ENCODE results near the gene CHI3L2.

CHI3L2 gene

DNA sequence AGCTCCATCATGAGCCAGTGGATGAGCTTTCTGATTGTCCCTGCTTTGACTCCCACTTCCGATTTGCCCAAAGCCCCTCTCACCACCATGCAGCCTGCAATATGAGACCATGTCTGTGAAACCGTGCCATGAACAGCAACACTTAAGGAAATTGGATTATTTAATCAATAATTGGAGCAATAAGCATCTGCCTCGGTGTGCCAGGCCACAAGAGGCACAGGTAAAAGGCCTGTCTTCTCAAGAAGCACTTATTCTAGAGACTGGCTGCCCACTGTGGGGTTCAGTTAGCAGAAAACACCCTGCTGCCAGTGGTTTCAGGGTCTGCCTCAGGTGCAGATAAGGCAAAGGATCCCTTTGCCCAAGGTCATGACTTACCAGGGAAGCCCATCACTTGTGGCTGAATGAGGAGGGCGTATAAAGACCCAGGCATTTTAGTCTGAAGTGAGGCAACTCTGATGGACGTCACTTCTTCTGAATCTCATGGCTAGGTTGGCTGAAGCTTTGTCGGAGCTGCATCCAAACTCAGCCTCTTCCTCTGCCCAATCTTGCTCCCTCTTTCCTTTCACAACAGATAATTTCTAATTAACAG lies 7.1 kb upstream of the CHI3L2 start:
- DNase-seq (ENCODE audit: low spot score), result no peak

DNA sequence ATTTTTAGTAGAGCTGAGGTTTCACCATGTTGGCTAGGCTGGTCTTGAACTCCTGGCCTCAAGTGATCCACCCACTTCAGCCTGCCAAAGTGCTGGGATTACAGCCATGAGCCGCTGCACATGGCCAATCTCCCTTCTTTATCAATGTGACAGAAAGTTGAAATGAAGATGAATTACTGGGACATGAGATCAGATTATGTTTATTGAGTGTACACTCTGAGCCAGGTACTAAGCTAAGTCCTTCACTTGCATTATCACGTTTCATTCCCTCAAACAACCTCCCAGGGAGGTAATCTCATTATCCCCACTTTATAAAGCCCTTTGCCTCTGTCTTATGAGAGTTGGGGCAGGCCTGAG lies 6.3 kb upstream of the CHI3L2 start:
- DNase-seq (ENCODE audit: low spot score), result no peak

DNA sequence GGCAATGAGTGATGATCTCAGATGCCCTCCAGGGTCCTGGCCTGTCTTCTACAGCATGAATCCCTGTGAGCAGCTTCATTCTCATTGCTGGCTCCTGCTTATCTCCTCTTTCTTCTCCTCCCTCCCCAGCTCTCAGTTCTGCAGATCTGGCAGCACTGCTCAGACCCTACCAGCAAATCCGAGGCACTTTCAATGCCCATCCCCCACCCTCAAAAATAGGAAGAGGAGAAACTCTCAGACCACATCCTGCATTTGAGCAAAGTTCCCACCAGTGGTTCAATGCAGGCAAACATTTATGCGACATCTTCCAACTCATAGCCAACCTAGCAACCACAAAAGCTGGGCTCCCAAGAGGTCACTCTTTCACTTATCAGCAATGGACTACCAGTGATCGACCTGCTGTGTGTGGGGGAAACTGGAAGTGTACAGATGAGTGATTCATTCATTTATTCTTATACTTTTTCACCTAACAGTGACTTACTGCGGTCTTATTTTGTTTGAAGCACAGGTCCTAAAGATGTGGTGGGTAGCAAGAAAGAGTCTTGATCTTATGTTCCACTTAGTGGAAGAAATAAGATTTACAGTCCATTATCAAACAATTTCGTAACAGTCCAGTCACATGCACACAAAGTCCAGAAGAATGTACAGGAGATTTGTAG lies 5.8 kb upstream of the CHI3L2 start:
- peak; percentile 27 for DNase-seq (ENCODE audit: low spot score)

DNA sequence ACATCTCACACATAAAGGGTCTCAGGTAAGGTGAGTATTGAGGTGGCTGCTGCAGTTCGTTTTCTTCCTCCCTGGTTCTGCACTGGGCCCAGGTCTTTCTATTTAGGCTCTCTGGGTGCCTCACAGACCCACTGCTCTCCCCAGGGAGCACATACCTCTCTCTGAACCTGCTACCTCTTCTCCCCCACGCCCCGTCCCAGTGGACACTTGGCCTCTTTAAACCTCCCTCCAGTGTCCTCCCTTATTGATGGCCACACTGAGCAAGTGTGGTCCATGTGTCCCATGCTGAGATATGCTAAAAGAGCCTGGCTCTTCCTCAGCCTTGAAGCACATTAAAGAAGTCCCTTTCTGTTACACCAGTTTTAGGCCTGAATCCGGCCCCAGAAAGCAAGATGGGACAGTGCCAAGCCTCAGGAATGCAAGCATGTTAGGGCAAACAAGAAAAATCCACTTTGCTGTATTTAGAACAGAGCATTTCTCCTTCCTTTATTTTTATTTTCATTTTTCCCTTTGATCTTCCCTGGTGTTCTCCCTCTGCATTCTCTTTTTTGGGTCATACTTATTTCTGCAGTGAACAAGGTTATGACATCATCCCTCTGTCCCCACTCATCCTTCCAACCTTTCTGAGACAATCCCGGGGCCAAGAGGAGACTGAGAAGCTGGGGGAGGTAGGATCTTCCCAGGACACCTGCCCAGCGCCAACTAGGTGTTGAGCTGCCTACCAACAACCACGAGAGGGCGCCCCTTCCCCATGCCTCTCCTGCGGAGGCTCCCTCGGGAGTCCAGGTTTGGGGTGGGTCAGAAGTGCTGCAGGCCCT lies 5.0 kb upstream of the CHI3L2 start:
- peak; percentile 82 for DNase-seq (ENCODE audit: low spot score)

GRCh38 chr1:111223126-111223685 lies 4.3 kb upstream of the CHI3L2 start:
- no peak for DNase-seq (ENCODE audit: low spot score)

DNA sequence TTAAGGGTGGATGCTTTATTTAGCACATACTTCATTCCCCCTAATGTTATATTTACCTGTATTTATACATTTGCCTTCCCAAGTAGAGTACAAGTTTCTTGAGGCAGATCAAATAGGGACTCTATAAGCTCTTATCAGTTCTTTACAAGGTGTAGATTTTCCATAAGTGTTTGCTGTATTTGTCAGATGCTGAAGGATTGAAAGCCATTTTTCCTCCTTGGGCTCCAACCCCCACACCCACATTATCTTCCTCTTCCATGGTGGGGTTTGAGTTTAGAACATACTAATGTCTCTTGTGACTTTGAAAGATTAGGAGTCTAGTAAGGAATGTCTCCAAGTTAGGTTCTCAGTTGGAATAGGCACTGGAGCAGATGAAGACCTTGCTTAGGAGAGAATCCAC lies 2.4 kb upstream of the CHI3L2 start:
- DNase-seq (ENCODE audit: low spot score), result no peak

- no peak for DNase-seq (ENCODE audit: low spot score)
Measured at GRCh38 chr1:111225717-111226400, 1.7 kb upstream of the CHI3L2 start.

DNA sequence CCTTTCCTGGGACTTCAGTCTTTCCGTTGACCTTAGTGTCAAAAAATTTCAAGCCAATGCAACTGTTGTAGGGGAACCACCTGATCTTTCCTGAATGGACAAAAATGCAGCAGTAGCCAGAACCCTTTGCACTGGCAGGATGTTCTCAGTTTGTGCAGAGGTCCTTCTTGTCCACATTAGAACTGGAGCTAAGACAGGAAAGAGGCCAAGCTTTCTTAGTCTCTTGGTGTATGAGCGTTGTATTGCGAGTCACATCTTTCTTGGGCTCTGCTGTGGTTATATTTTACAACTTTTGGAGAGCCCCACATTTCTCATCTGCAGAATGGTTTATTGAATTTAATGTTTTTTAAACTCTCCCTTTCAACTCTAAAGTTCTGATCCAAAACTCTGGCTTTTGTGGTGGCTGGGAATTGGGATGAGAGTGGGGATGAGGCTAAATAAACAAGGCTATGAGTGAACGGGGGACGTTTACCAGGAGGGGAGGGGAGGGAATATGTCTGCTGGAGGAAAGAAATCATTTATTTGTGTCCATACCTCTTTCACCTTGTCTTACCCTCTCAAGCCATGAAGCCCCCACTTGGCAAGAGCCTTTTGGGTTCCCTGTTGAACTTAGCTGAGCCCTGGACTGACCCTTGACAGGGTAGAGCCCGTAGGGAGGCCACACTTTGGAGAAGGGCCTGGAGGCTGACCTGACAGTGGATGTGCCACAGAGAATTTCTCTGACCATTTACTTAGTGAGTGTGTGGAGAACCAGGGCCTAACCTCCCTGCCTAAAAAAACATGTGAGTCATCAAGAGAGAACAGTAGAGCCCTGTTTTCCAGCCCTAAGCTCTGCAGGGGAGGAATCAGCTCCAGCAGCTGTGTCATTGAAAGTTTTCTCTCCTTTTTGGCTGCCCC lies 586 bp downstream of the CHI3L2 start:
- DNase-seq (ENCODE audit: low spot score), result peak; percentile 74

- no peak for DNase-seq (ENCODE audit: low spot score)
Measured at GRCh38 chr1:111228748-111229126, 1.2 kb downstream of the CHI3L2 start.

- DNase-seq (ENCODE audit: low spot score), result no peak
Measured at GRCh38 chr1:111232134-111232533, 4.6 kb downstream of the CHI3L2 start.

- no peak for DNase-seq (ENCODE audit: low spot score)
Measured at GRCh38 chr1:111234258-111234657, 6.7 kb downstream of the CHI3L2 start.

DNA sequence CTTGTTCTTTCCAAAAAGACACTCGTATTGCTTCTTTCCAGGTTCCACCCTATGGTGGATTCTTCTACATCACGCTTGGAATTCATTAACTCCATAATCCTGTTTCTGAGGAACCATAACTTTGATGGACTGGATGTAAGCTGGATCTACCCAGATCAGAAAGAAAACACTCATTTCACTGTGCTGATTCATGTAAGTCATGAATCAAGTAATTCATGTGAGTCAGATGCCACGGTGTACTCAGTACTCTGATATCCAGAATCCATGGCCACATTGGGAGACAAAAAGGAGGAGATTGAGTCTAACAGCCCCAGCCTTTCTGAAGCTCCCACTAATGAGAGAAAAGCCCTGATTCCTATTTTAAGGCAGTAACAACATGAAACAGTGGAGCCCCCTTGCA lies 7.4 kb downstream of the CHI3L2 start:
- no peak for DNase-seq (ENCODE audit: low spot score)

DNA sequence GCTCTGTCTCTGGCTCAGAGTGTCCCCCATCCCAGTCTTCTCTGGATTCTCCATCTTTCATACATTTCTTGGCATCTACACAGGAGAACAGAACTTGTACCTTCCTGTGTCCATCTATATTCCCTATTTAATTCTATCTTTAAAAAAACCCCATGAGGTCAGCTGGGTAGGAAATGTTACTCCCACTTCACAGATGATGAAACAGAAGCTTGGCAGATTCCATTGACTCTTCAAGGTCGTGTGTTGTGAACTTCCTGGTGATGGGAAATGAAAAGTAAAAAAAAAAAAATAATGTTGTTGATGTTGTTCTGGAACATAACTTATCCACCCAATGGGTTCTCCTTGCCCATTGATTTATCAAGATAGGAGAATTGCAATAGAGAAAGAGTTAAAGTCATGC lies 8.9 kb downstream of the CHI3L2 start:
- no peak for DNase-seq (ENCODE audit: low spot score)

DNA sequence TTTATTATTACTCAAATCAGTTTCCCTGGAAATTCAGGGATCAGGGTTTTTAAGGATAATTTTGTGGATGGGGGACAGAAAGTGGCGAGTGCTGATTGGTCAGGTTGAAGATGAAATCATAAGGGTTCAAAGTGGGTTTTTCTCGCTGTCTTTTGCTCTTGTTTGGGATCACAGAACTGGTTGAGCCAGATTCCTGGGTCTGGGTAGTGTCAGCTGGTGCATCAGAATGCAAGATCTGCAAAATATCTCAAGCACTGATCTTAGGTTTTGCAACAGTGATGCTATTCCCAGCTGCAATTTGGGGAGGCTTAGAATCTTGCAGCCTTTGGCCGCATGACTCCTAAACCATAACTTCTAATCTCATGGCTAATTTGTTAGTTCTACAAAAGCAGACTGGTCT lies 9.3 kb downstream of the CHI3L2 start:
- DNase-seq (ENCODE audit: low spot score), result no peak

DNA sequence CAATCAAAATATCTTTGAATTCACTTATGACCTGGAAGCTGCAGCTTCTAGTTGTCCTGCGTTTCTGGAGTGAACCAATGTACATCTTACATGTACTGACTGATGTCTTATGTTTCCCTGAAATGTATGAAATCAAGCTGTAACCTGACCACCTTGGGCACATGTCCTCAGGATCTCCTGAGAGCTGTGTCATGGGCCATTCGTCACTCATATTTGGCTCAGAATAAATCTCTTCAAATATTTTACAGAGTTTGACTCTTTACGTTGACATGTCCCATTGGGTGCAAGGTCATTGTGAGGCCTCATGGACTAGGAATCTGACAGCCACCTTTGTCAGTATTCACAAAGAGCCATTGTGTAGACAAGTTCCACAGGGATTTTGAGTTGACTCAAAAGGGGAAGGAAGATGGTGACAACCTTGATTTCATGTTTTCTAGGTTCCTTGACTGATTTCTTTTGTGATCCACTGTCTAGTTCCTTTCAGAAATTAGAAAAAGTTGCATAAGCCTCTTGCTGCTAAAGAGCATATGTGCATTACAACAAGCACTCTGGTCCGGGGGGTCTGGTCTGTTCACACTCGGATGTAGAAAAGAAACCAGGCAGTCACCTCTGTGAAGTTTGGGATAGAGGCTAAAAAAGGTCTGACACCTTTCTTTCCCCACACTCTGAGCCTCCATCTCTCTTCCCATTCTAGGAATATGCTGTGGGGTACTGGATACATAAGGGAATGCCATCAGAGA lies 10.7 kb downstream of the CHI3L2 start:
- no peak for DNase-seq (ENCODE audit: low spot score)

DNA sequence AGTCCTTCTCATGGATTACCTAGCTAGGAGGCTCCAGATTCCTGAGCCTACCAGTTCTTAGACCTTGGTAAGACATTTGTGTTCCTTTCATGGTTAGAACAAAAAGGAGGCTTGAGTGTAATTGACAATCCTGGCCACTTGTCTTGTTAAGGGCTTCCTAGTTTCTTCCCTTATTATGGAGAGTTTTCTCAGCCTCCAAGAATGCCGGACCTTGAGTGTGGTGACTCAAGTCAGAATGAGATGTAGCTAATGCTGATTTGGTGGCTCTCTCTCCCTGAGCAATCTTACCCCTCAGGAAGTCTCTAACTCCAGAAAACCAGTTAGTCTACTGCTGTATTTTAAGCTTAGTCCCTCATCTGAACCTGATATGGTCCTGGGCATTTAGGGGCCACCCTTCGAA lies 14.3 kb downstream of the CHI3L2 start:
- no peak for DNase-seq (ENCODE audit: low spot score)

DNA sequence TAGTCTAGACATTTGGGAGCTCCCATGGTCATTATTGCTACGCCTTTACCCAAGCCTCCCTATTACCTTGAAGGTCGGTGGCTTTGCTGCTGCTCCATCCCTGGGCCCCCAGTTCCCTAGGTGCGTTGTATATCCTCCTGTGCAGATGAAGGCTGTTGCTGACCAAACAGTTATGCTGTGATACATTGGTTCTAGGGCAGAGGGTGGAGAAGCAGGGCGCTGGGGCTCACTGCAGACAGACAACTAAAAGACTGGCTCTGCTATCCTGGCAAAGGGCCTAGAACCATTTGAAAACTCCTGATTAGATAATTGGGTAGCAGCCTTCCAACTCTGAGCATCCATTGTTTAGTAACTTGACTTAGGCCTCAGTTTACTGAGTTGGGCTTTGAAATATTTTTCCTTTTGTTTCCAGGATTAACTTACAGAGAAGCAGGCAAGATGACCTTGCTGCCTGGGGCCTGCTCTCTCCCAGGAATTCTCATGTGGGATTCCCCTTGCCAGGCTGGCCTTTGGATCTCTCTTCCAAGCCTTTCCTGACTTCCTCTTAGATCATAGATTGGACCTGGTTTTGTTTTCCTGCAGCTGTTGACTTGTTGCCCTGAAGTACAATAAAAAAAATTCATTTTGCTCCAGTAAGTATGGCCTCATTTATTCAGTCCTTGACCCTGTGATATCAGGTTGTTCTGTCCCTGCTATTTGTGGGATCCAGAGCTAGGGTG lies 15.5 kb downstream of the CHI3L2 start:
- DNase-seq (ENCODE audit: low spot score), result no peak

GRCh38 chr1:111247125-111247838 lies 19.8 kb downstream of the CHI3L2 start:
- no peak for DNase-seq (ENCODE audit: low spot score)

DNA sequence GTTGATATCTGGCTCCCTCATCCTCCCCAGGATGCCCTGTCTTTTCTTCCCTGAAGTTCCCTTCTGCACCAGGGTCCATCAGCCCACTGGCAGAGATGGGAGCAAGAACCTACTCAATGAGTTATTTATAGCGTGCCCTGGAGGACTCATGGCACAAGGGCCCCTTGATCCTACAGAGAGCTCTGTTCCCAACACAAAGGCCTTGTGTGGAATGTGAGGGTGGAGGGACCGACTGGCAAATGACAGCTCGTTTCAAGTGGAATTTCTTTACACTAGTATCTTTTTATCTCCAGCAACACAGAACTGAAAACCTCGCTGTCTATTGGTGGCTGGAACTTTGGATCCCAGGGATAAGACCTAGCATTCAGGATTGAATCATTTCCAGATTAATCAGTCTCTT lies 22.4 kb downstream of the CHI3L2 start:
- peak; percentile 82 for DNase-seq (ENCODE audit: low spot score)
